Fibroblast of lung (primary cell): ENCODE results near the gene ESF1.

Experiments used
- CTCF ChIP-seq, 2 donors: IDR thresholded peaks in 1 of 2; conservative IDR thresholded peaks in 1 of 2; 1 replicate in 1 of 2; 2 replicates in 1 of 2; pipeline ENCODE4 v1.5.1; 2011 to 2012; ENCODE audit warnings: low read length in 2 of 2, control low read depth in 1 of 2, inconsistent platforms in 1 of 2, low read depth in 1 of 2, mild to moderate bottlenecking in 1 of 2
- EZH2 ChIP-seq: IDR thresholded peaks from 2 replicates; pipeline ENCODE4 v1.5.1; 2012; ENCODE audit warnings: low read length, control low read depth, mild to moderate bottlenecking; ENCODE audit errors: missing control alignments

GRCh38 chr20:13755809-13756208 lies 28.9 kb downstream of the ESF1 start:
- TF ChIP-seq CTCF (conservative IDR thresholded peaks at IDR 0.05 in 1 of 2, IDR thresholded peaks at IDR 0.05 in 1 of 2; ENCODE audit: low read depth in 1 of 2, low read length in 2 of 2) (peak; percentile 19 to 24), EZH2 (no peak)
